DND-41 (cell line): ENCODE results near the gene NUP153.

Source experiments
- ATAC-seq: fragments of 200-7000 bp; cut with Tn5 transposase; 3 replicates; pipeline ENCODE4 v1.9.1; 2021; ENCODE audit warnings: low read depth; ENCODE audit not compliant: insufficient read depth
- DNase-seq: peaks from one replicate; pipeline ENCODE4 v3.0.0-alpha.2; 2020
- H2AFZ ChIP-seq: 2 replicates; pipeline ENCODE4 v1.6.0; 2012; ENCODE audit warnings: low read depth, low read length
- H3K27ac ChIP-seq: 2 replicates; pipeline ENCODE4 v1.5.1; 2012; ENCODE audit warnings: low read length, inconsistent platforms
- H3K27me3 ChIP-seq: fragments of 200-600 bp; sonication (generic); 2 replicates; pipeline ENCODE4 v1.6.0; 2012; ENCODE audit warnings: low read length, mild to moderate bottlenecking, inconsistent platforms; ENCODE audit not compliant: insufficient read depth, poor library complexity
- H3K36me3 ChIP-seq: 2 replicates; pipeline ENCODE4 v1.5.1; 2012; ENCODE audit warnings: low read length, inconsistent platforms; ENCODE audit not compliant: insufficient read depth
- H3K4me1 ChIP-seq: 2 replicates; pipeline ENCODE4 v1.5.1; 2012; ENCODE audit warnings: mild to moderate bottlenecking, low read length; ENCODE audit not compliant: insufficient read depth
- H3K4me2 ChIP-seq: 2 replicates; pipeline ENCODE4 v1.6.0; 2012; ENCODE audit warnings: mild to moderate bottlenecking, moderate library complexity, low read length, inconsistent platforms; ENCODE audit not compliant: insufficient read depth
- H3K4me3 ChIP-seq, 2 experiments: fragments of 200-600 bp in 1 of 2; shearing (Covaris generic) in 1 of 2; 2 replicates each; pipeline ENCODE4 v1.5.1; 2012 to 2016; ENCODE audit warnings: inconsistent platforms in 2 of 2, low read length in 2 of 2, mild to moderate bottlenecking in 2 of 2, low read depth in 1 of 2, moderate library complexity in 1 of 2
- H3K79me2 ChIP-seq: 2 replicates; pipeline ENCODE4 v1.6.0; 2012; ENCODE audit warnings: low read length, inconsistent platforms; ENCODE audit not compliant: insufficient read depth
- H3K9ac ChIP-seq: 2 replicates; pipeline ENCODE4 v1.6.0; 2012; ENCODE audit warnings: low read depth, mild to moderate bottlenecking, inconsistent platforms, low read length, moderate library complexity
- H3K9me3 ChIP-seq: 2 replicates; pipeline ENCODE4 v1.5.1; 2012; ENCODE audit warnings: low read length, moderate library complexity, mild to moderate bottlenecking, inconsistent platforms; ENCODE audit not compliant: insufficient read depth, severe bottlenecking
- H4K20me1 ChIP-seq: 2 replicates; pipeline ENCODE4 v1.6.0; 2012; ENCODE audit warnings: low read length; ENCODE audit not compliant: insufficient read depth
- EZH2 ChIP-seq: IDR thresholded peaks from 3 replicates; pipeline ENCODE4 v1.6.1; 2012; ENCODE audit warnings: borderline replicate concordance, low read depth, mild to moderate bottlenecking, moderate library complexity, low read length, inconsistent platforms; ENCODE audit not compliant: severe bottlenecking
- TF ChIP-seq, protein P1 (sequence below): IDR thresholded peaks from 2 replicates; pipeline ENCODE4 v1.5.1; 2012; ENCODE audit warnings: borderline replicate concordance, low read length, moderate library complexity, mild to moderate bottlenecking; ENCODE audit not compliant: poor library complexity, severe bottlenecking; ENCODE audit errors: extremely low read depth

NUP153 gene

GRCh38 chr6:17580518-17581048 lies 126.1 kb downstream of the NUP153 start:
- no peak overlapping the region for H3K27ac ChIP-seq
- H3K36me3 ChIP-seq: no peaks in the 10 kb centered on the region
- no peak overlapping the region for H3K4me3 ChIP-seq
- TF ChIP-seq EZH2: no peak
- TF ChIP-seq, protein P1, sequence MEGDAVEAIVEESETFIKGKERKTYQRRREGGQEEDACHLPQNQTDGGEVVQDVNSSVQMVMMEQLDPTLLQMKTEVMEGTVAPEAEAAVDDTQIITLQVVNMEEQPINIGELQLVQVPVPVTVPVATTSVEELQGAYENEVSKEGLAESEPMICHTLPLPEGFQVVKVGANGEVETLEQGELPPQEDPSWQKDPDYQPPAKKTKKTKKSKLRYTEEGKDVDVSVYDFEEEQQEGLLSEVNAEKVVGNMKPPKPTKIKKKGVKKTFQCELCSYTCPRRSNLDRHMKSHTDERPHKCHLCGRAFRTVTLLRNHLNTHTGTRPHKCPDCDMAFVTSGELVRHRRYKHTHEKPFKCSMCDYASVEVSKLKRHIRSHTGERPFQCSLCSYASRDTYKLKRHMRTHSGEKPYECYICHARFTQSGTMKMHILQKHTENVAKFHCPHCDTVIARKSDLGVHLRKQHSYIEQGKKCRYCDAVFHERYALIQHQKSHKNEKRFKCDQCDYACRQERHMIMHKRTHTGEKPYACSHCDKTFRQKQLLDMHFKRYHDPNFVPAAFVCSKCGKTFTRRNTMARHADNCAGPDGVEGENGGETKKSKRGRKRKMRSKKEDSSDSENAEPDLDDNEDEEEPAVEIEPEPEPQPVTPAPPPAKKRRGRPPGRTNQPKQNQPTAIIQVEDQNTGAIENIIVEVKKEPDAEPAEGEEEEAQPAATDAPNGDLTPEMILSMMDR: no peak
- ATAC-seq: no peak
- DNase-seq: no peak
- H3K9ac ChIP-seq: no peak overlapping the region
- no peak overlapping the region for H3K4me2 ChIP-seq
- H2AFZ ChIP-seq: no peak overlapping the region
- no peaks in the 10 kb centered on the region for H4K20me1 ChIP-seq
- H3K79me2 ChIP-seq: no peaks in the 10 kb centered on the region
- H3K27me3 ChIP-seq: no peaks in the 10 kb centered on the region
- H3K9me3 ChIP-seq: peaks cover 3% of the 10 kb centered on the region
- no peaks in the 10 kb centered on the region for H3K4me1 ChIP-seq

GRCh38 chr6:17577059-17577458 lies 129.7 kb downstream of the NUP153 start:
- no peak overlapping the region for H2AFZ ChIP-seq
- no peaks in the 10 kb centered on the region for H3K27me3 ChIP-seq
- H3K9me3 ChIP-seq: peaks cover 3% of the 10 kb centered on the region
- H3K9ac ChIP-seq: no peak overlapping the region
- no peak for TF ChIP-seq EZH2
- TF ChIP-seq, protein P1: no peak
- no peaks in the 10 kb centered on the region for H3K36me3 ChIP-seq
- ATAC-seq (no peak), DNase-seq (no peak)
- H3K27ac ChIP-seq: no peak overlapping the region
- no peaks in the 10 kb centered on the region for H4K20me1 ChIP-seq
- H3K4me3 ChIP-seq: no peak overlapping the region
- H3K4me2 ChIP-seq: no peak overlapping the region
- no peaks in the 10 kb centered on the region for H3K4me1 ChIP-seq
- no peaks in the 10 kb centered on the region for H3K79me2 ChIP-seq

DNA sequence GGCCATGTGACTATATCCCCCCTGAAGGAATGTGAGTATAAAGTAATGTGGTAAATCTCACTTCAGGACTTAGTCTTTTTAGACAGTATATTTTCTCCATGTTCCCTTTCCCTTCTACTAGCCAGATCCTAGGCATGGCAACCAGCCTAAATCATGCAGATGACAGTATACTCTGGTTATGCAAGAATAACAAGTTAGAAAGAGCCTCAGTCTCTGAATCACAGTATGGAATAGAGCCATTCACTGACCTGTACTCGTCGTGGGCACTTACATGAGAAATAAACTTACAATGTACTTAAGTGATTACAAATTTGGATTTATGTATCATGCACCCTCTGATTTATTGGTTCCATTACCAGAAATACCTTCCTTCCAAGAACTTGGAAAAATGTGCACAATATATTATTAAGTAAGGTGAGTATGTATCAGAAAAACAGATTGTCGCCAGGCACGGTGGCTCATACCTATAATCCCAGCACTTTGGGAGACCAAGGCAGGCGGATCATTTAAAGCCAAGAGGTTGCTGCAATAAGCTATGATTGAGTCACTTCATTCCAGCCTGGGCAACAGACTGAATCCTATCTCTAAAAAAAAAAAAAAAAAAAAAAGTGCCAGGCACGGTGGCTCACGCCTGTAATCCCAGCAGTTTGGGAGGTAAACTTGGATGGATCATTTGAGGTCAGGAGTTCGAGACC lies 131.7 kb downstream of the NUP153 start:
- no peaks in the 10 kb centered on the region for H3K4me1 ChIP-seq
- no peak overlapping the region for H3K4me2 ChIP-seq
- H3K9me3 ChIP-seq: peaks cover 3% of the 10 kb centered on the region
- no peaks in the 10 kb centered on the region for H4K20me1 ChIP-seq
- no peak for TF ChIP-seq EZH2
- TF ChIP-seq, protein P1: no peak
- ATAC-seq (no peak), DNase-seq (no peak)
- H3K27ac ChIP-seq: no peak overlapping the region
- H3K27me3 ChIP-seq: no peaks in the 10 kb centered on the region
- H3K79me2 ChIP-seq: no peaks in the 10 kb centered on the region
- H3K4me3 ChIP-seq: no peak overlapping the region
- no peaks in the 10 kb centered on the region for H3K36me3 ChIP-seq
- no peak overlapping the region for H2AFZ ChIP-seq
- no peak overlapping the region for H3K9ac ChIP-seq
